Activated CD4-positive, alpha-beta T cell treated with anti-CD3 and anti-CD28 coated beads, Interleukin-2, amount 50 U/mL, for 16 hours (primary cell): ENCODE measurements around the gene SAFB.
"Not testable (repeated sequence)": the region's sequence is repeated elsewhere in the genome, so short reads cannot be mapped to it uniquely, and the experiment has no call there.

Experiments
- DNase-seq: peaks from one replicate; pipeline ENCODE4 v3.0.0-alpha.2; 2020

The SAFB gene

DNA sequence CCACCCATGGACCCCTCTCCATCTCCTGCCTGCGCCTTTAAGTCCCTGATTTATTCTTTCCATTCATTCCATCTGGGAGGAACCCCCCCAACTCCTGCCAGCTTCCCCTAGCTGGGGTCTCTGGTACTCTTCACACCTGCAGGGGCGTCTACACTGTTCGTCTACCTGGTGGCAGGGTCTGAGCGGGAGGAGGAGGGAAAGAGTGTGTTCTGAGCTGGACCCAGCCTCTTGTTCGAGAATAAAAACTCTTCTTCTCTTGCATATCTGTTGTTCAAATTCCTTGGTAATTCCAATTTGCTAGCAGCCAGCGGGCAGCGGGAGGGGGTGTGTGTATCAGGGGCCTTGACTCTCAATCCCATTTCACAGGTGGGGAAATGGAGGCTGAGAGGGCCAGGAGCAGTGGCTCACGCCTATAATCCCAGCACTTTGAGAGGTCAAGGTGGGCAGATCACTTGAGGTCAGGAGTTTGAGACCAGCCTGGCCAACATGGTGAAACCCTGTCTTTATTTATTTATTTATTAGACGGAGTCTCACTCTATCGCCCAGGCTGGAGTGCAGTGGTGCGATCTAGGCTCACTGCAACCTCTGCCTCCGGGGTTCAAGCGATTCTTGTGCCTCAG lies 65.5 kb downstream of the SAFB start:
- not testable (repeated sequence) for DNase-seq

DNA sequence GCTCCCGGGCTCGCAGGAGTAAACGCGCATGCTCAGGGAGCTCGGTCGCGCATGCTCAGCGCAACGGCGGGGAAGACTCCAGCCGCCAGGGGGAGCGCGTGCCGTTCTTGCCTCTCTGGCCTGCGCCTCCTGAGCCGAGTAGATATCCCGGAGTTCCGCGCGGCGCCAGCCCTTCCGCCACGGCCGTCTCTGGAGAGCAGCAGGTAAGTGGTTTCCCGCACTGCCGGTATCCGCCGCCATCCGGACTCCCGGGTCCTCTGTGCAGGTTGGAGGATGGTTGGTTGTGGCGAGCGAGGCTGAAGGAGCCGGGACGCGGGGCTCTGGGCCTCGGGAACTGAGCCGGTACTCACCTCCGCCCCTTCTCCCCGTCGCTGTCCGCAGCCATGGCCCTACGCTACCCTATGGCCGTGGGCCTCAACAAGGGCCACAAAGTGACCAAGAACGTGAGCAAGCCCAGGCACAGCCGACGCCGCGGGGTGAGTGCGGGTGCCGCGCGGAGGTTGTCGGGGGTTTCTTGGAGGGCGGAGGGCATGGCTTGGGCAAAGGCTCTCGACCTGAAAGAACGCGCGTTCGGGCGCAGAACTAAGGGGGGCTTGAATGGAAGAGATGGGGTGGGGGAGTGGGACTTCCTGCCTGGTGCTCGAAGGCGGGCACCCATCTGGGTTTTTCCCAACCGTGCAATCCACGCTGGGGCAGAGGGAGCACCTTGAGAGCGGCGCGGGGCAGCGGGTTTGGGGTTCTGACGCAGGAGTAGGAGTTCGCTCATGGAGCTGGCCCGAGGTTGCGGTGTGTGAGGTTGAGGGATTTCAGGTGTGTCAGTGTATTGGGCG lies 67.5 kb downstream of the SAFB start, which contains the start of gene RPL36:
TSS of gene RPL36 (plus strand) at position 171 of the 830 bp plus-strand sequence. CDS start at position 384, 213 bp downstream.
- peak; percentile 99 for DNase-seq

DNA sequence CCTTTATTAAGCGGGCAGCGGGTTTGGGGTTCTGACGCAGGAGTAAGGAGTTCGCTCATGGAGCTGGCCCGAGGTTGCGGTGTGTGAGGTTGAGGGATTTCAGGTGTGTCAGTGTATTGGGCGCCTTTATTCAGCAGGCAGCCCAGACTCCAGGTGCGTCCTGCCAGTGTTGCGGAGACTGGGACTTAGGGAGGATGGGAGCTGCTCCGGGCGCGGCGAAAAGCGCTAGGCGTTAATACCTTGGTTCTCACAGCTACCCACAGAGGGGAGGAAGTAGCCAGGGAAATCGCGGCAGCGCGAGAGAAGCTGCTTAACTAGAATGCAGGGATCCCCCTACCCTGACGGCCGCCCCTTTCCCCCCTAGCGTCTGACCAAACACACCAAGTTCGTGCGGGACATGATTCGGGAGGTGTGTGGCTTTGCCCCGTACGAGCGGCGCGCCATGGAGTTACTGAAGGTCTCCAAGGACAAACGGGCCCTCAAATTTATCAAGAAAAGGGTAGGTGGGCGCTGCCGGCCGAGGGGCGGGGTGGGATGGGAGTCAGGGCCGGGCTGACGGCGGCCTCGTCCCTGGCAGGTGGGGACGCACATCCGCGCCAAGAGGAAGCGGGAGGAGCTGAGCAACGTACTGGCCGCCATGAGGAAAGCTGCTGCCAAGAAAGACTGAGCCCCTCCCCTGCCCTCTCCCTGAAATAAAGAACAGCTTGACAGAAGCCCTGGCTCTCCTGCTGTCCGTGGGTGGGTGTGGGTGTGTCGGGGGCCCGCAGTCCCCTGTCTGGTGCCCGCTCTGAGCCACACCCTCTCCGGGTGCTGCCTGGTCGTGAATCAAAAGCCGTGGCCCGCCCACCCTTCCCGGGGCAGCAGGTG lies 68.3 kb downstream of the SAFB start:
- DNase-seq: peak; percentile 57

DNA sequence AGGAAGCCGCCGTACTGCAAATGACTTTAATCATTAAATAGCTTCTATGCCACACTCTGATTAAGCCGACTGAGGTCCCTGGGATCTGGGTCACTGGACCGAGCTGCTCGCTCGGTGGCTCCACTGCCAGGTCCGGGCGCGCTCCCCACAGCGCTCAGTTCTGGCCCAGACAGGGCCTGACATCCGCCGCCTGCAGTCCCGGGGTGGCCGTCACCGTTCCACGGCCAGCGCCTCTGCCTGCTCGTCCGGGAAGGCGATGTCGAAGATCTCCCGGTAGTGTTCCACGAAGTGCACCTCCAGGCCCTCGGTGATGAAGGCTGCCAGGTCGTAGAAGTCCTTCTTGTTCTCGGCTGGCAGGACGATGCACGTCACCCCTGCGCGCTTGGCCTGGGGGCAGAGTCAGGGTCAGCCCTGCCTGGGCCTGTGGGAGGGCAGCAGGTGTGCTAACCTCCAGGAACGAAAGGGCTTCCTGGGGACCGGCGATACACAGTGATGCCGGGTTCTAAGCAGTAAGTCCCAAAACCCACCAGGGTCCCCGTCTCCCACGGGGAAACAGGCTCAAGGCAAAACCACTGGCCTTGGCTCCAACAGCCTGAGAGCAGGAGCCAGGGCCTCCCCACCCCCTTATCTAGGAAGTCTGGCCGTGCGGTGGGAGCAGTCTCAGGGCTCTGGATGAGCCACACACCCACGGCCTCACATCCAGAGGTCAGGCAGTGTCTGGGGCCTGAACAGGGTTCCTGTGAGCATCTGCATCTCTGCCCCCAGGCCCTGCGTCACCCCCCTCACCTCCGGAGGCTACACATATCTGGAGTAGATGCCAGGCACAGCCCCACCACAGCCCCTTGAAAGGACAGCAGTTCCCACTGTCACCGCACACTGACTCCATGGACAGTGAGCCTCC lies 69.2 kb downstream of the SAFB start:
- DNase-seq: peak; percentile 32

DNA sequence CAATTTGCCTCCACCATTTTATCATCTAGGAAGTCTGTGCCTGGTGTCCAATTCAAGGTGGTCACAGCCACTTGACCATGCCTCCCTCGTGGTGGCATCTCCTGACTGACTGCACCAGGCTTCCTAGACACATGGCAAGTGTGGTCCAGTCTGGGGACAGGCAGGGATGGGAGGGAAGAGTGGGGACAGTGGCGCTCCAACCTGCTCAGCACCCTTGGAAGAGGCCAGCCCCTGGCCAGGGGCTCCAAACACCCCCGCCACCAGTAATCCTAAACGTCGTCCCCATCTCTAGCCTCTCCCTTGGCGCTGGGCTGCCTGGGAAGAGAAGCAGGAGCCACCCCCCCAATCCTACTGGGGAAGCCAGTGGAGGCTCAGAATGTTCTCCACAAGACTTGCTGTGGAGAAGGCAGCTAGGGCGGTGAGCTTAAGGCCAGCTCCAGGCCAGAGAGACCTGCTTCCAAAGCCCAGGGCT lies 69.9 kb downstream of the SAFB start:
- DNase-seq: no peak

DNA sequence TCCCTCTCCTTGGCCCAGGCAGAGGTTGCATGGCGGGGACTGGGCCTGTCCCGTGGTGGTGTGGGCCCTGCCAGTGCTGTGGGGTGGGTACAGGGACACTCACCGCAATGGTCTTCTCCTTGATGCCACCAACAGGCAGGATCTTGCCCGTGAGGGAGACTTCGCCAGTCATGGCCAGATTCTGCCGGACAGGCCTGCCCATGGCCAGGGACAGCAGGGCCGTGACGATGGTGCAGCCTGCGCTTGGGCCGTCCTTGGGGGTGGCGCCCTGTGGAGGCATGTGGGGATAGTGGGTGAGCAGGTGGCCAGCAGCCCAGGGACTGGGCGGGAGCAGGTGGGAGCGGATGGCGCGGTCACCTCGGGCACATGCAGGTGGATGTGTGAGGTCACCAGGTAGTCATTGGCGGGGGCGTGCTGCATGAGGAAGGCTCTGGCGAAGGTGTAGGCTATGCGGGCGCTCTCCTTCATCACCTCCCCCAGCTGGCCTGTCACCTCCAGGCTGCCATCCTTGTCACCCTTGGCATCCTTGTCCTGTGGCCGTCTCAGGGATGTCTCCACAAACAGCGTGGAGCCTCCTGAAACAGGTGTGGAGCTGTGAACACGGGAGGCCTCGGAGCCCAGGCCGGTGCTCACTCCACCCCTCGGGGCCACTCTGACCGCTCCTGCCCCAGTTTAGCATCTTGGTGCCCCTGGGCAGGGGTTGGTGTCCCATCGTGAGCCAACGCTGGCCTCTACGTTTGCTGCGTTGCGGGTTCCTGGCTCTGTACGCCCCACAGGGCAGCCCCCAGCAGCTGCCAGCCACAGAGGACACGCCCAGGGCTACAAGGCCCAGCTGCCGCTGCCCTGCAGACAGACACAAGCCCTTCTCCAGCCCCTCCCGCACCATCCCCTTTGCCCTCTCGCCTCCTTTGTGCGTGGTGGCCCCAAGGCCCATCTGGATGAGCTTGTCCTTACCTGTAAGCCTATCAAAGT lies 70.6 kb downstream of the SAFB start:
- peak; percentile 17 for DNase-seq

DNA sequence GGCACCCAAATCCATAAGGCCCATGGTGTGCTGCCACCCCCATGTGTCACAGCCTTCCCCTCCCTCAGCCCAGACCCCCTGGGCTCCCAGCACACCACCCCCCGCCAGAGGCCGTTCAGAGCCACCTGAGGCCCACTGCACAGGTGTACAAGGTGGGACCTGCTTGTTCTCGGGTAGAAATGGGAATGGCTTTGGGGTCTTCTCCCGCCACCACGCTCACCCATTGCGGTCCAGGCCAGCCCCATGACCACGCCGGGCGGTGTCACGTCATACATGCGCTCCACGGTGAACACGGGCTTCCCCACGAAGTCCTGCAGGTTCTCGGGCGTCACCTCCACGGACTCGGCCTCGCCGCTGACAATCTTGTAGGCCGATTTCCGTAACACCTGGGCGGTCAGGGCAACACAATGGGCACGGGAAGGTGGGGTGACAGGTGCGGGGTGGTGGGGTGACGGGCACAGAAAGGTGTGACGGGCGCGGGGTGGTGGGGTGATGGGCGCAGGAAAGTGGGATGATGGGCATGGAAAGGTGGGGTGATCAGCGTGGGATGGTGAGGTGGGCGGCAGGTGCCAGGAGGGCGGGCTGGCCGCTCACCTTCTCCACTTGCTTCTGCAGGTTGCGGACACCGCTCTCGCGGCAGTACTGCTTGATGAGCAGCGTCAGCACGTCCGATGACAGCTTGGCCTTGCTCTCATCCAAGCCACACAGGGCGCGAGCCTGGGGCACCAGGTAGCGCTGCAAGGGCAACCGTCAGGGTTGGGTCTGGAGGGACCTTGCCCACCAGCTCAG lies 71.5 kb downstream of the SAFB start:
- no peak for DNase-seq

DNA sequence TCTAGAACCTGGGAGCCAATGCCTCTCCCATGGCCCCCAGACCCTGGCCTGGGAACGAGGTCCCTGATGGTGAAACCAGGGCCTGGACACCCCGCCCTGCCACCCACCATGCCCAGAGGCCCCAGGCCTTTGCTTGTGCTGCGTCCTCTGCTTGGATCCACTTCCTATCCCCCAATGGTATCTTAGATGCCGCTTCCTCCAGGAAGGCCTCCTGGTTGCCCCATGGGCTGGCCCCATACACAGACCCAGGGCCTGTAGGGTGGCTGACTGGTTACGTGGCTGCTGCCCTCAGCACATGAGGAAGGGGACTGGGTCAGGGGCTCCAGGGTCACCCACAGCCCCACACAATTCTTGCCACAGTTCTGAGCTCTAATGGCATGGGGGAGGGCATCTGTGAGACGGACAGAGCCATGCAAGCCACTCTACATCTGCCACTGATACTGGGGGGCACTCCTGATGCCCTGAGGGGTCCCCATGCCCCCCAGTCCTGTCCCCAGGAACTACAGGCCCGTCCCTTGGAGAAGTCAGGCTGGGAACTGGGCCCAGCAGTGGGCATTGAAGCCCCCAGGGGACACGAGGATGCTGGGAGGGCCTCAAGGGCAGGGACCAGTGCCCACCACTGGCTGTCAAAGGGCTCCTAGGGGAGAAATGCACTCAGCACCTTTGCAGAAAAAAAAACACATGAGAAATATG lies 72.2 kb downstream of the SAFB start:
- DNase-seq: no peak

DNA sequence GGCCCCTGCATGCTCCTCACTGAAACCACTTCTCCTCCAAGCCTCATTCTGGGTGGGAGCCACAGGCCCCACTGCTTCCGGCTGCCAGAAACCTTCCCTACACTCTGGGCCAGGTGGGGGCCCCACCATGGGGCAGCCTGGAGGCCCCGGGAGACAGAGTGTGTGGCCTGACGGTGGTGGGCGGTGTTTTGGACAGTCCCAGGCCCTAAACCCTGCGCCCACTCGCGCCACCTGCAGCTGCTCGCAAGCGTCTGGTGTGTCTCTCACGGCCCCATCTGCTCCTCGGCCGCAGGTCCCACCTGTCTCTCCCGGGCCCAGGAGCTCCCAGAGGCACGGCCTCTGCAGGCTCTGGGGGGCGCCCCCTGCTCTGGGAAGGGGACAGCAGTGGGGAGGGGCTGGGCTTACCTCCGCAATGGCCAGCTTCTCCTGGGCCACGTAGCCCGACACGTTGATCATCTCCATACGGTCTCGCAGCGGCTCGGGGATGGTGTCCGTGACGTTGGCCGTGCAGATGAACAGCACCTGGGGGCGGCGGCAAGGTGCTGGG lies 72.8 kb downstream of the SAFB start:
- no peak for DNase-seq

DNA sequence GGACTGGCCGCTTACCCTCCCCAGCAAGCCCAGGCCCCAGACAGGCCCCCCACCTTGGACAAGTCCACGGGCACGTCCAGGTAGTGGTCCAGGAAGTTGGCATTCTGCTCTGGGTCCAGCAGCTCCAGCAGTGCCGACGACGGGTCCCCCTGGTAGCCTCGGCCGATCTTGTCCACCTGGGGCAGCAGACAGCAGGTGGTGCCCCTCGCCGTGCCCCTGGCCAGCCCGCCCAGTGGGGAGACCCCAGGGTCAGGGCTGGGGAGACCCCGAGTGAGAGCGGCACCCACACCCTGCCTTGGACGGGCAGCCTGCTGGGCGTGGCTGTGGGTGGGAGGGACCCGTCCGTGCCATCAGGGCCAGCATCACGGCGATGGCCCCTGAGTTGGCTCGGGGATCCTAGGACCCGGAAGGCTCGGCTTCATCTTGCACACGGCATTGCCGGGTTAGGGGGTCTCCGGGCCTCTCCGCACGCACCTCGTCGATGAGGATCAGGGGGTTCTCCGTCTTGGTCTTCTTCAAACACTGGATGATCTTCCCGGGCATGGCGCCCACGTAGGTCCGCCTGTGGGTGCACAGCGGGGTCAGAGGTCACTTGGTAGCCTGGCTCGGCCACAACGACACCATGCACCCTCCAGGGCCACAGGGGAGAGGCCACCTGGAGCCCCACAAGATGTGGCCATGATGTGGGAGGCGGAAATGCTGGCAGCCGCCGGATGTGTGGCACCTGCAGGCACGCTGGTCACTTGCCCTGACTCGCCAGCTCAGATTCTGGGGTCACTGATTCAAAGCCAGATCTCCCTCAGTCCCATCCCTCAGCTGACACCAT lies 73.5 kb downstream of the SAFB start:
- no peak for DNase-seq

DNA sequence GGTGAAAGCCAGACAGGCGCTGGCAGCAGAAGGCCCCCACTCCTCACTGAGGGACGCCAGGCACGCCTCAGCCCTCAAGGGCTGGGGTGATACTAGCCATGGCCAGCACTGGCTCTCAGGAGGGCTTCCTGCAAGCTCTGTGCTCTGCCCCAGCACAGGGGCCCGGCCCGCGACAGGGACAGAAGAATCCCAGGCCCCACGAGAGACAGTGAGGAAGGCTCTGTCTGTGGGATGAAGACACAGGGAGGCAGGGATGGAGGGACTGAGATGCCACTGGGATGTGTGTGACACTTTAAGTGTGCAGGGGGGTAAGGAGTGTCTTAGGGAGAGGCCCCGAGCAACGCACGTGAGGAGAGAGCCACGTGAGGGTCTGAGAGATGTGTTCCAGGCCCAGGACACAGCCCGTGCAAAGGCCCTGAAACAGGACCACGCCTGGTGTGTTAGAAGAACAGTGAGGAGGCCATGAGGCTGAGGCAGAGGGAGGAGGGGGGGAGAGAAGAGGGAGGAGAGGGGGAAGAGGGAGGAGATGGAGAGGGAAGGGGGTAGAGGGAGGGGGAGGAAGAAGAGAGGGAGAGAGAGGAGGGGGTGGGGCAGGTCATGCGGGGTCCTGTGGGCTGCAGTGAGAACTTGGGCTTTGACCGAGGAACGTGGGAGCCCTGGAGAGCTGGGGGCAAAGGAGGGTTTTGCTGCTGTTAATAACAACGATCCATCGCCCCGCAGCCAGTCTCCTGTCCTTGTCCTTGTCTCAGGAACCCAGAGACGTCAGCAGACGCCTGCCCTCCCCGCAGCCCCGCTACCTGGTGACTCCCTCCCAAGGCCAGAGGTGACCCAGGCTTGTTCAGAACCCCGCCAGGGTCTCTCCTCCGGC lies 74.4 kb downstream of the SAFB start:
- DNase-seq: no peak

DNA sequence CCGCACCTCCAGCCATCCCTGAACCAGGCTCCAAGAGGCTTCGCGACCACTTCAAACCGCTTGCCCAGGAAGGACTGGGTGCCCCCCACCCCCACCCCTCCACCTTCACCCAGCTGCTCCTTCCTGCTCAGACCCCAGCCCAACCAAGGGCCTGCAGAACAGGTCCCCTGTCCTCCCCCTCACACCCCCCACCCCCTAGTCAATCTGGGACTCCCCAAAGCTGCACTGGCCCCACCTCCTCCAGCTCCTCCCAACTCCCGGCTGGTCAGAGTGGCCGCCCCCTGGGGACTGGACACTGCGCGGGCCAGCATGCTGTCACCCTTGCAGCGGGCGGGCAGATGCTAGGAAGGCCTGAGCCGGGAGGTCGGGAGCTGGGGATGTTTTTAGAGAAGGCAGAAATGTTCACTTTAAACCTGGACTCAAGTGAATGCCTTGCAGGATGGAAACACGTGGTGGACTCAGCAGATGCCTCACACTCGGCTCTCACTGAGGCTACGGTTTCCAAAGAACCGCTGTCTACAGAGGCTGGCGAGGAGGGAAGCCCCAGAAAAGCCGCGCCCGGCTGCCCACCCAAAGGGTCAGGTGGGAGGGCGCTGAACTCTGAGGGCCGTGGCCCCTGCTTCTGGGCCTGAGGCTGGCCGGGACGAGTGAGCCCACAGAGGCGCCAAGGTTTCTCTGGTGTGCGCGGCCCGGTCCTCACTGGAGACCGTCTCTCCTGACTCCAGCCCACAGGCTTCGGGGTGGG lies 75.2 kb downstream of the SAFB start:
- DNase-seq: no peak

DNA sequence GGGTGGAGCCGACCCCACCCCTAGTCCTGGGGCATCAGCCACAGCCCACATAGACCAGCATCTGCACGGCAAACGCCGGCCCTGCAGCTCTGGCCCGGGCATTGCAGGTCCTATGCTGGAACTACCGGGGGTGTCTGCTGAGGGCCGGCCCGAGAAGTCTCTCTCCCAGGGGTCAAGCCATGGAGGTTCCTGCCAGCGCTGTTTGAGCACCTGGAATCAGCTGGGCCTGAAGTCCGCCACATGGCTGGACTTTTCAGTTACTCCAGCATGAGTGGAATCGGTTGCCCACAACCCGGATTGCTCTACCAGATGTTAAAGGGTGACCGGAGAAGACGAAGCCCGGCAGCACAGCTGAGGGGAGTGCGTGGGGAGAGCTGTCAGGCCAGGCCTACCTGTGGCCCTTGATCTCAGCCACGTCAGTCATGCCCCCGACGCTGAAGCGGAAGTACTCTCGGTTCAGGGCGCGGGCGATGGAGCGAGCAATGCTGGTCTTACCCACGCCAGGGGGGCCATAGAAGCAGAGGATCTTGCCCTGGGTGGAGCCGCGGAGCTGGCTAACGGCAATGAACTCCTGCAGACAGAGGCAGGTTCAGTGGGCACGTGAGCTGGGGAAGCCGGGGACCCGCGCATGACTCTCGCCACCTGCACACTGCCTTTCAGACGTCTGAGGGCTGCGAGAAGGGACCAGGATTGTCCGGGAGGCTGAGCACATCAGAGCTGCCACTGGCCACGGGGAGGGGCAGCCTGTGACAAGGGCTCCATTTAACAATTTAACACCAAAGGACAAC lies 75.9 kb downstream of the SAFB start:
- no peak for DNase-seq

DNA sequence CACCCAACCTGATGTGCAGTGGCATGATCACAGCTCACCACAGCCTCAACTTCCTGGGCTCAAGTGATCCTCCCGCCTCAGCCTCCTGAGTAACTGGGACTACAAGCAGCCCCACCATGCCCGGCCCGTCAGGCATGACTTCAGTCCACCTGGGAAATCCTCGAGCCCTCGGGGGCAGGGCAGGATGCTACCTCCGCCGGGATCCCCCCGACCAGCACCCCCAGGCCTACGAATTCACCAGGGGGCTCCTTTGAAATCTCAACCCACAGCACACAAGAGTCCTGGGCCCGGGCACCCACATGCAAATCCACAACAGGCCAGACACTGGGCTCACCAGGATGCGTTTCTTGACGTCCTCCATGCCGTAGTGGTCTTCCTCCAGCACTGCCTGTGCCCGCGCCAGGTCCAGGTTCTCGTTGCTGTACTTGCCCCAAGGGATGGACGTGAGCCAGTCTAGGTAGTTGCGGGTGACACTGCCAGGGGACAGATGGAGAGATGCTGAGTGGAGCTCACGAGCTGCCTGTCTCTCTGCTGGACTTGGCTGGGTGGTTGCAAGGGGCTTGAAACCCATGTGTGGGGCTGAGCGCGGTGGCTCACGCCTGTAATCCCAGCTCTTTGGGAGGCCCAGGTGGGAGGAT lies 77.7 kb downstream of the SAFB start:
- no peak for DNase-seq

DNA sequence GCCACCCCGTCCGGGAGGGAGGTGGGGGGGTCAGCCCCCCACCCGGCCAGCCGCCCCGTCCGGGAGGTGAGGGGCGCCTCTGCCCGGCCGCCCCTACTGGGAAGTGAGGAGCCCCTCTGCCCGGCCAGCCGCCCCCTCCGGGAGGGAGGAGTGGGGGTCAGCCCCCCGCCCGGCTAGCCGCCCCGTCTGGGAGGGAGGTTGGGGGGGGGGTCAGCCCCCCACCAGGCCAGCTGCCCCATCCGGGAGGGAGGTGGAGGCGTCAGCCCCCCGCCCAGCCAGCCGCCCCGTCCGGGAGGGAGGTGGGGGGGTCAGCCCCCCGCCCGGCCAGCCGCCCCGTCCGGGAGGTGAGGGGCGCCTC lies 79.1 kb downstream of the SAFB start:
- DNase-seq: not testable (repeated sequence)
